Choroid plexus epithelial cell (primary cell): ENCODE results near the gene MSLN.
A peak's percentile ranks its signal among the peaks of the same experiment; 100 is the strongest.

Experiments used
- DNase-seq: peaks from one replicate; pipeline ENCODE4 v3.0.0-alpha.2; 2010; ENCODE audit warnings: low read depth
- H3K4me3 ChIP-seq: 2 replicates; pipeline ENCODE4 v1.5.1; 2011; ENCODE audit warnings: low read depth, mild to moderate bottlenecking, control low read depth, low read length, moderate library complexity
- CTCF ChIP-seq: conservative IDR thresholded peaks from 2 replicates; pipeline ENCODE4 v1.5.1; 2011; ENCODE audit warnings: low read depth, mild to moderate bottlenecking, control low read depth, inconsistent platforms, low read length, moderate library complexity

Gene MSLN

DNA sequence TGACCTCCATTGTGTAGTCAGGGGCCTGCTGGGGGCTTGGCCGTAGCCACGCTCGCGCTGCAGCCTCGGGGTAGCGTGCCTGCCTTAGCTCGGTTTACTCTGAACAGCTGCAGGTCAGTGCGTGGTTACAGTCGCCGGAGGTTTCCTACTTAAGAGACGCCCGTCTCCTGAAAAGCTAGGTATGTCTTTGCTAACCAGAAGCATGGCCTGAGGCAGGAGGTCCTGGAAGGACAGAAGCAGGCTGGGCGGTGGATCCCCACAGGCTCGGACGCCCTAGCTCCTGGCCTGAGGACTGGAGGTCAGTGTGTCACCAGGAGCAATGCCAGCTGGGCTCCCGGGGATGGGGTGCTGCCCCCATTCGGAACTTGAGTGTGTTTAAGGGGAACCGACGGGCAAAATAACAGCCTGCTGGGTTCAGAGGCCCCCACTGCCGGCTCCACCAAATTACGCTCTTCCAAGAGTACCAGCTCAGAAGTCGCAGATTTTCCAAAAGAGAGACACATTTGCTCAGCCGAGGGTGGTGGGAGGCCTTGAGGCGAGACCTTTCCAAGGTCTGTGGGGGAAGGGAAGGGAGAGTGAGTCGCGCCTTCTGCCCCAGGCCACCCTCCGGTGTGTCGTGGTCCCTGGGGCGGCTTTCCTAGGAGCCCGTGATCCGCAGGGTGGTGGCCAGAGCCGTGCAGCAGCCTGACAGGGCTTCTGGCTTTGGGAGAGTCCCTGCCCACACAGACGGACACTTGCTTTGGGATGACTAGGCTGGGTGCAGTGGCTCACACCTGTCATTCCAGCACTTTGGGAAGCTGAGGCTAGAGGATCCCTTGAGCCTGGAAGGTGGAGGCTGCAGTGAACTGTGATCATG lies 43.9 kb downstream of the MSLN start:
- TF ChIP-seq CTCF = no peak
- DNase-seq = no peak
- no peak overlapping the region for H3K4me3 ChIP-seq

DNA sequence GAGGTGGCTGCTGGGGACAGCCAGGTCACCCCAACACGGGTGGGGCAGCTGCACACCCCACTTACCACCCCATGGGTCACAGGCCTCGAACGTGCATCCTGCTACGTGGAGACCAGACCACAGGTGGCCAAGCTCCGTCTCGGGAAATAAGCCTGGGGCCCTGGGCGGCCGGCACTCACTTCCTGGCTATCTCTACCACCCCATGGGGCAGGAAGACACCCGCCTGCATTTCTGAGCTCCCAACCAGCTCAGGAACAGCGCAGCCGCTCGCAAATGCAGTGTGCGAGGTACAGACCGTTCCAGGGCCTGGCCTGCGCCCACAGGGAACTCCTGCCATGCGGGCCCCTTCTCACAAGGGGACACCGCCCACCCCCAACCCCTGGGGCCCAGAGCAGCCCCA lies 44.9 kb downstream of the MSLN start:
- no peak for TF ChIP-seq CTCF
- H3K4me3 ChIP-seq = no peak overlapping the region
- no peak for DNase-seq

DNA sequence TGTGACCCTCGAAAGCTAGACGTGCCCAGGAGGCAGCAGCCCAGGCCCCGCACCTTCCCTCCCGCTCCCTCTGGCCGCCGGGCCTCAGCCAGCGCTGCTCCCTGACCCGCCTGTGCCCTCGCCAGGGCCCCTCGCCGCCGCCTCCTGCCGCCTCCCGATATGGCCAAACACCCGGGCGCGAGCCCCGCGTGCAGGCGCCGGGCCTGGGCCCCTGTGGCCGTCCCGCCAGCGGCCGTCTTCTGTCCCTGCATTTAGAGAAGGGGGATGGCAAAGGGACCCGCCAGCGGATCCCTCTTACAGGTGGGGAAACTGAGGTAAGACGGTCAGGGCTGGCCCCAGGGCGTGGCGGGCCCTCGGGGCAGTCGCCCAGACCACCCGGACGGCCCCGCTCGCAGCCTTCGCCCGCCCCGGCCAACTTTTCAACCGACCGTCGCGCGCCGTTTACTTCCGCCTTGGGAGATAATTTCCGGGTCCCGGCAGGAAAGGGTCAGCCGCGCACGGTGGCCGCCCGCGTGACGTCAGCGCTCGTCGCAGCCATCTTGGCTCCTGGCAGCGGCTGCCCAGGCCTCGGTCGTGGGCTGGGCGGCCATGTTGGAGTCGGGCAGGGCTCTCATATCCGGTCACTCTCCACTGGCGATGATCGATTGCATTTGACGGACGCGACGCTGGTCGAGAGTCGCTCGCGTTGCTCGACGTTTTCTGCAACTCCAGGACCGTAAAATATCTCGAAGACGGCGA lies 47.0 kb downstream of the MSLN start:
- peak overlapping the region; percentile 76 for H3K4me3 ChIP-seq
- TF ChIP-seq CTCF = no peak

DNA sequence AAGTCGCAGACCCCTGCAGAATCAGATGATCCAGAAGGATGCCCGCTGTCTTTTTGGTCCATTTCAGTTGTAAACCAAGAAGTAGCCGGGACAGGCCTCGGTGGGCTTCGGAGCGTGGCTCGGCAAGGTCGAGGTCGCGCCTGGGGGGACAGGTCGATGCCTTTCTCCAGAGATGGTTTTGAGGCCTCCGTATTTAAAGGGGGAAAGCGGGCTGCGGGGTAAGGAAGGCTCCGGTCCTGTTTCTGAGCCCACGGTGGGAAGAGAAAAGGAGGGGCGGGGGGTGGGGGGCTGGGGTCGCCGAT lies 47.5 kb downstream of the MSLN start:
- DNase-seq = no peak
- no peak for TF ChIP-seq CTCF
- H3K4me3 ChIP-seq = peak overlapping the region; percentile 76

More for the DNA sequence above, 47.0 kb downstream of the MSLN start:
- DNase-seq = peak; percentile 91

- TF ChIP-seq CTCF = peak; percentile 65
- DNase-seq = peak; percentile 19
- no peak overlapping the region for H3K4me3 ChIP-seq
Measured at GRCh38 chr16:813204-813915, 52.8 kb downstream of the MSLN start.

DNA sequence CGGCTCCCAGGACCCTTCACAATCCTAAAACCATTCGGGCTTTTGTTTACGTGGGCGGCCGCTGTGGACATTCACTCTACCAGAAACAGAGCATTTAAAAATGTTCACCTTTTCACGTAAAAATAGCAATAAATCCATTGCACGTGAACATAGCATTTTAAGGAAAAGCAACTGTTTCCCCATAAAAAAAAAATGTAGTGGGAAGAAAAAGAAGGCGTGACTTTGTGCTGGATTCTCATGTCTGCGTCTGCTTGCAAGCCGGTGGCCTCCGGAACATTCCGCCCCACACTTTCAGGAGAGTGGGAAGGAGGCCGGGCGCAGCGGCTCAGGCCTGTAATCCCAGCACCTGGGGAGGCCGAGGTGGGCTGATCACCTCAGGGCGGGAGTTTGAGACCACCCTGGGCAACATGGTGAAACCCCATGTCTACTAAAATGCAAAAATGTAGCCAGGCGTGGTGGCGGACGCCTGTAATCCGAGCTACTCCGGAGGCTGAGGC lies 53.4 kb downstream of the MSLN start:
- no peak overlapping the region for H3K4me3 ChIP-seq
- no peak for TF ChIP-seq CTCF
- no peak for DNase-seq
